ENCODE data around the gene LRRC47. TPM values are rescaled to one million over a fixed set of nuclear protein-coding genes. Genes with fewer than 3 reads are reported as not detected.

Gene LRRC47
- total RNA-seq, 1 experiment from 2014 or later: 65.1 TPM

DNA sequence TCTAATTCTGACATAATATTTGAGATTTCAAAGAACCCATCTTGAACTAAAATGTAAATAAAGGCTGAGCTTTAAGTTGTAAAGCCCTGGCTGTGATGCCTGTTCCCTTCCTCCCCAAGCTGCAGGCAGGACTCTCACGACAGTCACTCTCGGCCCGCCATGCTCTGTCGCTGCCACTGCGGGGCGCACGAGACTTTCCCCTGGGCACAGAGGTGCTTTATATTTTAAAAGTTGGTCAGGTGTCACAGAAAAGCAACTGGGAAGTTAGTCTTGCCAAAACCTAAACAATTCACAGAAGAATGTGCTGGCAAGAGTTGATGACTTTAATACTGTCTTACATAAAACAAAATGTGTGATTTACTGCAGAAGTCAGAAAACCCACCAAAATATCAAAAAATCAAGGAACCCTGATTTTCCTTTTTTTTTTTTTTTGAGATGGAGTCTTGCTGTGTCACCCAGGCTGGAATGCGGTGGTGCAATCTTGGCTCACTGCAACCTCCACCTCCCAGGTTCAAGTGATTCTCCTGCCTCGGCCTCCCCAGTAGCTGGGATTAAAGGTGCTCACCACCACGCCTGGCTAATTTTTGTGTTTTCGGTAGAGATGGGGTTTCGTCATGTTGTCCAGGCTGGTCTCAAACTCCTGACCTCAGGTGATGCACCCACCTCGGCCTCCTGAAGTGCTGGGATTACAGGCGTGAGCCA, 10.7 kb downstream of the LRRC47 start:
- H3K9ac ChIP-seq (ENCODE audit: extremely low read depth, insufficient read length, low read length): no peak overlapping the region
- no peaks in the 10 kb centered on the region for H3K4me1 ChIP-seq (ENCODE audit: insufficient read depth, low read length)
- H3K23me2 ChIP-seq (ENCODE audit: insufficient read length, low read depth, low read length, poor library complexity, severe bottlenecking): no peaks in the 10 kb centered on the region
- Mint-ChIP-seq H3K4me1 (peaks cover 10 to 11% of the 10 kb centered on the region in 2 experiments), H3K27me3 (ENCODE audit: low read depth) (no peaks in the 10 kb centered on the region), H3K36me3 (ENCODE audit: insufficient read depth in 1 of 3, low read depth in 3 of 3) (peaks cover 61 to 73% (median 69%) of the 10 kb centered on the region in 3 experiments), H3K4me3 (peak overlapping the region in 1 of 2 experiments; percentile 14; a peak in 1 of 5 replicates), H3K9me3 (no peaks in the 10 kb centered on the region), H3K27ac (peak overlapping the region; percentile 57 to 95 (median 93); a peak in 5 of 7 replicates)
- H4K5ac ChIP-seq (ENCODE audit: insufficient read length, low read depth, low read length): no peak overlapping the region
- TF ChIP-seq, protein P1, sequence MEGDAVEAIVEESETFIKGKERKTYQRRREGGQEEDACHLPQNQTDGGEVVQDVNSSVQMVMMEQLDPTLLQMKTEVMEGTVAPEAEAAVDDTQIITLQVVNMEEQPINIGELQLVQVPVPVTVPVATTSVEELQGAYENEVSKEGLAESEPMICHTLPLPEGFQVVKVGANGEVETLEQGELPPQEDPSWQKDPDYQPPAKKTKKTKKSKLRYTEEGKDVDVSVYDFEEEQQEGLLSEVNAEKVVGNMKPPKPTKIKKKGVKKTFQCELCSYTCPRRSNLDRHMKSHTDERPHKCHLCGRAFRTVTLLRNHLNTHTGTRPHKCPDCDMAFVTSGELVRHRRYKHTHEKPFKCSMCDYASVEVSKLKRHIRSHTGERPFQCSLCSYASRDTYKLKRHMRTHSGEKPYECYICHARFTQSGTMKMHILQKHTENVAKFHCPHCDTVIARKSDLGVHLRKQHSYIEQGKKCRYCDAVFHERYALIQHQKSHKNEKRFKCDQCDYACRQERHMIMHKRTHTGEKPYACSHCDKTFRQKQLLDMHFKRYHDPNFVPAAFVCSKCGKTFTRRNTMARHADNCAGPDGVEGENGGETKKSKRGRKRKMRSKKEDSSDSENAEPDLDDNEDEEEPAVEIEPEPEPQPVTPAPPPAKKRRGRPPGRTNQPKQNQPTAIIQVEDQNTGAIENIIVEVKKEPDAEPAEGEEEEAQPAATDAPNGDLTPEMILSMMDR (conservative IDR thresholded peaks at IDR 0.05): peak; percentile 77
- H2BK15ac ChIP-seq (ENCODE audit: low read depth, low read length): no peak overlapping the region
- no peak overlapping the region for H3T11ph ChIP-seq (ENCODE audit: low read length)
- no peak overlapping the region for H3K27ac ChIP-seq (ENCODE audit: insufficient read length, low read depth, low read length)
- no peak overlapping the region for H4K91ac ChIP-seq (ENCODE audit: insufficient read length, low read depth, low read length)
- no peaks in the 10 kb centered on the region for H3K9me3 ChIP-seq (ENCODE audit: control insufficient read depth, low read depth, low read length)
- H2BK20ac ChIP-seq (ENCODE audit: low read depth, low read length, poor library complexity, severe bottlenecking): no peak overlapping the region
- no peak overlapping the region for H2AK5ac ChIP-seq (ENCODE audit: insufficient read length, low read length)
- no peak overlapping the region for H2BK120ac ChIP-seq (ENCODE audit: low read depth, low read length, poor library complexity, severe bottlenecking)
- peak; percentile 73 for DNase-seq
- no peak overlapping the region for H3K14ac ChIP-seq (ENCODE audit: insufficient read depth, low read length)
- H2AFZ ChIP-seq (ENCODE audit: low read length): no peak overlapping the region
- no peak overlapping the region for H3K4me2 ChIP-seq (ENCODE audit: insufficient read depth, insufficient read length, low read length)
- H3K56ac ChIP-seq (ENCODE audit: insufficient read length, low read depth, low read length): no peak overlapping the region
- H3K18ac ChIP-seq (ENCODE audit: insufficient read length, low read depth, low read length): no peak overlapping the region
- peaks cover 6% of the 10 kb centered on the region; the same call in 1 of the 2 replicates for H3K79me2 ChIP-seq (ENCODE audit: insufficient read depth, low read length)
- no CpG with 5 or more reads among the region's 14 CpGs for WGBS (ENCODE audit: extremely low coverage, insufficient read length, low lambda C conversion rate)
- no peaks in the 10 kb centered on the region for H3K27me3 ChIP-seq (ENCODE audit: insufficient read depth, low read length)
- no peak overlapping the region for H2BK12ac ChIP-seq (ENCODE audit: insufficient read length, low read depth, low read length)
- H4K20me1 ChIP-seq (ENCODE audit: control insufficient read depth, insufficient read depth, insufficient read length): no peaks in the 10 kb centered on the region
- H4K8ac ChIP-seq (replicated peaks; ENCODE audit: insufficient read length, low read depth, low read length): no peak overlapping the region
- no peaks in the 10 kb centered on the region for H3K79me1 ChIP-seq (ENCODE audit: insufficient read depth, low read depth, low read length, poor library complexity, severe bottlenecking)
- no peak overlapping the region for H3K23ac ChIP-seq (ENCODE audit: insufficient read length, low read depth, low read length)
- H2BK5ac ChIP-seq (ENCODE audit: insufficient read length, low read length): no peak overlapping the region
- no peak overlapping the region for H3K4ac ChIP-seq (ENCODE audit: low read depth, low read length)
